Type B pancreatic cell (in vitro differentiated cells): Measurements from ENCODE around the gene LIPN. TPM values are rescaled to one million over a fixed set of nuclear protein-coding genes. Genes with fewer than 3 reads are reported as not detected.

Experiments
- DNase-seq: peaks from one replicate; pipeline ENCODE4 v3.0.0; 2021; ENCODE audit warnings: mixed read lengths; ENCODE audit not compliant: unreplicated experiment; ENCODE audit errors: extremely low spot score
- H3K27ac Mint-ChIP-seq: 2 replicates; pipeline ENCODE4 v1.8.0; 2021; ENCODE audit warnings: mild to moderate bottlenecking, mixed read lengths
- H3K27me3 Mint-ChIP-seq: 2 replicates; pipeline ENCODE4 v1.8.0; 2021; ENCODE audit warnings: mixed read lengths
- H3K36me3 Mint-ChIP-seq: 2 replicates; pipeline ENCODE4 v1.8.0; 2021; ENCODE audit warnings: mixed read lengths
- H3K4me1 Mint-ChIP-seq: one replicate; pipeline ENCODE4 v1.8.0; 2021; ENCODE audit warnings: mixed read lengths; ENCODE audit not compliant: unreplicated experiment
- H3K4me3 Mint-ChIP-seq: 2 replicates; pipeline ENCODE4 v1.8.0; 2021; ENCODE audit warnings: mild to moderate bottlenecking, mixed read lengths
- H3K9me3 Mint-ChIP-seq: 2 replicates; pipeline ENCODE4 v1.8.0; 2021; ENCODE audit warnings: mixed read lengths
- total RNA-seq: library from RNA; stranded (reverse); gene quantifications from 2 replicates; pipeline ENCODE4 v1.2.1, GENCODE V29; 2021; ENCODE audit warnings: low replicate concordance
- TF ChIP-seq, protein P1 (sequence below): fragments of 200-600 bp; sonication (generic); conservative IDR thresholded peaks from 2 replicates; pipeline ENCODE4 v1.5.0; 2021; ENCODE audit warnings: antibody characterized with exemption, mild to moderate bottlenecking

LIPN gene
- total RNA-seq, 1 donor from 2014 or later = 0.24 TPM

DNA sequence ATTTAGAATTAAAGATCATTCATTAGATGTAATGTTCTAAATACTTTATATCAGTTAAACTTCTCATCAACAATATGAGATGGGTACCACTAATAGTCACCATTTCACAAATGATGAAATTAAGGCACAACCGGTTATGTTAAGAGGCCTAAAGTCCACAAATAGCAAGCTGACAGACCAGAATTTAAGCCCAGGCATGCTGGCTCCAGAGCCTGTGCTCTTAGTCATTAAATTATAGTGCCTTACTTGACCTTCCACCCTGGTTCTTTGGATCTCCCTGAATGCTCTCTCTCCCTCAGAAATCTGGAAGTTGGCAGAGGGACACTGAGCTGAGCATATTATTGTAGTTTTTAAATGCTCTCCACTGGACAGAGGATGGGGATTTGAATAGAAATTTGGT, 3.6 kb downstream of the LIPN start:
- Mint-ChIP-seq H3K27ac (no peak overlapping the region), H3K4me3 (no peak overlapping the region), H3K27me3 (no peaks in the 10 kb centered on the region), H3K4me1 (peaks cover 7% of the 10 kb centered on the region), H3K9me3 (peaks cover 10% of the 10 kb centered on the region), H3K36me3 (no peaks in the 10 kb centered on the region)
- TF ChIP-seq, protein P1, sequence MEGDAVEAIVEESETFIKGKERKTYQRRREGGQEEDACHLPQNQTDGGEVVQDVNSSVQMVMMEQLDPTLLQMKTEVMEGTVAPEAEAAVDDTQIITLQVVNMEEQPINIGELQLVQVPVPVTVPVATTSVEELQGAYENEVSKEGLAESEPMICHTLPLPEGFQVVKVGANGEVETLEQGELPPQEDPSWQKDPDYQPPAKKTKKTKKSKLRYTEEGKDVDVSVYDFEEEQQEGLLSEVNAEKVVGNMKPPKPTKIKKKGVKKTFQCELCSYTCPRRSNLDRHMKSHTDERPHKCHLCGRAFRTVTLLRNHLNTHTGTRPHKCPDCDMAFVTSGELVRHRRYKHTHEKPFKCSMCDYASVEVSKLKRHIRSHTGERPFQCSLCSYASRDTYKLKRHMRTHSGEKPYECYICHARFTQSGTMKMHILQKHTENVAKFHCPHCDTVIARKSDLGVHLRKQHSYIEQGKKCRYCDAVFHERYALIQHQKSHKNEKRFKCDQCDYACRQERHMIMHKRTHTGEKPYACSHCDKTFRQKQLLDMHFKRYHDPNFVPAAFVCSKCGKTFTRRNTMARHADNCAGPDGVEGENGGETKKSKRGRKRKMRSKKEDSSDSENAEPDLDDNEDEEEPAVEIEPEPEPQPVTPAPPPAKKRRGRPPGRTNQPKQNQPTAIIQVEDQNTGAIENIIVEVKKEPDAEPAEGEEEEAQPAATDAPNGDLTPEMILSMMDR = no peak
- no peak for DNase-seq

DNA sequence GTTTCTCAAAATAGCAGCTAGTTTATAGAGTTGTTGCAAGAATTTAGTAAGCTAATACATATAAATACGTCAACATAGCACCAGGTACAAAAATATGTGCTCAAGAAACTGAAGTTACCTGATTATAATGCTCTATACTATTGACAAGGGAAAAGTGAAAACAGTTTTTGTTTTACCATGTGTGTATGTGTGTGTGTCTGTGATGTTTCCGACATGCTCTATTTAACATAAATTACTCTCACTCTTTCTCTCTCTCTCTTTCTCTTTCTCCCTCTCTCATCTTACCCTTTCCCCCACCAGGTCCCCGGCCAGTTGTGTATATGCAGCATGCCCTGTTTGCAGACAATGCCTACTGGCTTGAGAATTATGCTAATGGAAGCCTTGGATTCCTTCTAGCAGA, 4.3 kb downstream of the LIPN start:
- no peak for DNase-seq
- H3K4me3 Mint-ChIP-seq = no peak overlapping the region
- TF ChIP-seq, protein P1 = no peak
- H3K36me3 Mint-ChIP-seq = no peaks in the 10 kb centered on the region
- H3K27ac Mint-ChIP-seq = no peak overlapping the region
- H3K4me1 Mint-ChIP-seq = peaks cover 7% of the 10 kb centered on the region
- no peaks in the 10 kb centered on the region for H3K27me3 Mint-ChIP-seq
- H3K9me3 Mint-ChIP-seq = peaks cover 7% of the 10 kb centered on the region

DNA sequence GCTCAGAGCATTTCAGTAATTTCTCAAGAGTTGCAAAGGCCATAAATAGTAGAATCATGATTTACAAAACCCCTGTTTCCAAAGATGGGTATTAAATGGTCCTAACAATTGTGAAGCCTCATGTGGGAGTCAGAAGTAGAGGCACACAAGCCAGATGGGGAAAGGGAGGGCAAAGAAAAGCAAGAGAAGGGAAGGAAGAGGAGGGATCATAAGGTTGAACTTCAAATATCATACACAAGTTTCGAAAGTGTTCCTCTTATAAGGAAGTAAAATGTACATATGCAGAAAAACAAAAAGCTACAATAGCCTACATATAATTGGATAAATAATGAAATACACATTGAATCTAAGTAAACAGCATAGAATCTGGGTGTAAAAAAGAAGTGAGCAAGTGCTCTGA, 6.0 kb downstream of the LIPN start:
- TF ChIP-seq, protein P1 = no peak

DNA sequence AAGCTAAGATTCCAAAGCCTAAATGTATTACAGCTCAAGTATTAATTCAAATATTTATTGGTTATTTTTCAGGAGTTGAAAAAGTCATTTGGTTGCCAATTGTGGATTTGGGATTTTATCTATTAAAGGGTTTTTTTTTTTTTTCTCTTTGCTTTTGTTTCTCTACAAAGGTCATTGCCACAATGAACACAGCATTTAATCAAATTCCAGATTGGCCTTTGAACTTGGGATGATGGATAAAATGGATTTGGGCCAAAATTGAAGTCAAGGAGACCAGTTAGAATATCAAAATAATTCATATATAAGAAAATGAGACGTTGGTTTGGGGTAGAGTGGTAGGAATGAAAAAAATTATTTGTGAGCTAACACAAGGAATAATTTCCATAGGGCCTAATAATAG, 9.6 kb downstream of the LIPN start:
- no peak for DNase-seq
- Mint-ChIP-seq H3K4me3 (no peak overlapping the region), H3K4me1 (peaks cover under 1% of the 10 kb centered on the region), H3K27me3 (no peaks in the 10 kb centered on the region), H3K27ac (no peak overlapping the region), H3K9me3 (peaks cover 5% of the 10 kb centered on the region), H3K36me3 (no peaks in the 10 kb centered on the region)
- TF ChIP-seq, protein P1 = no peak

More for the DNA sequence above, 6.0 kb downstream of the LIPN start:
- no peaks in the 10 kb centered on the region for H3K9me3 Mint-ChIP-seq
- no peak overlapping the region for H3K27ac Mint-ChIP-seq
- no peaks in the 10 kb centered on the region for H3K27me3 Mint-ChIP-seq
- H3K4me1 Mint-ChIP-seq = peaks cover 7% of the 10 kb centered on the region
- DNase-seq = no peak
- H3K36me3 Mint-ChIP-seq = no peaks in the 10 kb centered on the region
- H3K4me3 Mint-ChIP-seq = no peak overlapping the region

DNA sequence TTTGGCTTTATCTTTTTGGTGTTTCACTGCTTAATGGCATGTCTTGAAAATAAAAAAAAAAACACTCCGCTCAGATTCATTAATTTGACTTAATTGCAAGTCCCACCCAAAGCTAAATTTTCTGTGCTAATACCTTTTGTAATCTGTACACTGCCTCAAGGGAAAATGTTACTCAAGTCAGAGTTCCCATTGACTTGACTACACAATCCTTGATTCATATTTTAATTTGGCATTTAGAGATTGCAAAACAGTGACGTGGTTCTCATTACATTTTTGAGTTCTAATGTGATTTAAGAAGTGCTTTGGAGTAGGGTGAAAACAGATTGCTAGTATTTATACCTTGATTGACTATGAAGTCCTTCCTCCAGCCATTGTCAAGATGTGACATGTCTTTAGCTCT, 21.4 kb downstream of the LIPN start:
- no peaks in the 10 kb centered on the region for H3K36me3 Mint-ChIP-seq
- no peaks in the 10 kb centered on the region for H3K4me1 Mint-ChIP-seq
- H3K27me3 Mint-ChIP-seq = no peaks in the 10 kb centered on the region
- H3K9me3 Mint-ChIP-seq = peaks cover 5% of the 10 kb centered on the region
- no peak for DNase-seq
- TF ChIP-seq, protein P1 = no peak
- no peak overlapping the region for H3K27ac Mint-ChIP-seq
- no peak overlapping the region for H3K4me3 Mint-ChIP-seq

DNA sequence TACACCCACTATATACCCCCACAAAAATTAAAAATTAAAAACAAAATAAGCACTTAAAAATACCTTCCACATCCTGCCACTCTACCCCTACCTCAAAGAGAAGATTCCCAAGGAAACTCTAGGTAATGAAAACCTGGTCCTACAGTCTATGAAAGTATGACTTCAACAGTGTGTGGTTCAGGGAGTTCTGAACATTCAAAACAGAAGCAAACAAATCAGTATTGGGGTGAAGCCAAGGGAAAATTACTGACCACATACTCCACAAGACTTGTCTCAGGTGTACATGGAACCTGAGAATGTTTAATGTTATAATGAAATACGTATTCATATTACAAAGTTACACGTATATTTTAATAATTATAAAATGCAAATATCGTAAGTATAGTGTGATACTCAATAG, 22.4 kb downstream of the LIPN start:
- no peaks in the 10 kb centered on the region for H3K9me3 Mint-ChIP-seq

More for the DNA sequence above, 22.4 kb downstream of the LIPN start:
- no peaks in the 10 kb centered on the region for H3K27me3 Mint-ChIP-seq
- H3K36me3 Mint-ChIP-seq = no peaks in the 10 kb centered on the region
- H3K4me1 Mint-ChIP-seq = no peaks in the 10 kb centered on the region
- no peak overlapping the region for H3K4me3 Mint-ChIP-seq
- H3K27ac Mint-ChIP-seq = no peak overlapping the region
- DNase-seq = no peak
- TF ChIP-seq, protein P1 = no peak
